ENCODE results near the gene LRCH3.
A peak's percentile ranks its signal among the peaks of the same experiment; 100 is the strongest.

The LRCH3 gene

DNA sequence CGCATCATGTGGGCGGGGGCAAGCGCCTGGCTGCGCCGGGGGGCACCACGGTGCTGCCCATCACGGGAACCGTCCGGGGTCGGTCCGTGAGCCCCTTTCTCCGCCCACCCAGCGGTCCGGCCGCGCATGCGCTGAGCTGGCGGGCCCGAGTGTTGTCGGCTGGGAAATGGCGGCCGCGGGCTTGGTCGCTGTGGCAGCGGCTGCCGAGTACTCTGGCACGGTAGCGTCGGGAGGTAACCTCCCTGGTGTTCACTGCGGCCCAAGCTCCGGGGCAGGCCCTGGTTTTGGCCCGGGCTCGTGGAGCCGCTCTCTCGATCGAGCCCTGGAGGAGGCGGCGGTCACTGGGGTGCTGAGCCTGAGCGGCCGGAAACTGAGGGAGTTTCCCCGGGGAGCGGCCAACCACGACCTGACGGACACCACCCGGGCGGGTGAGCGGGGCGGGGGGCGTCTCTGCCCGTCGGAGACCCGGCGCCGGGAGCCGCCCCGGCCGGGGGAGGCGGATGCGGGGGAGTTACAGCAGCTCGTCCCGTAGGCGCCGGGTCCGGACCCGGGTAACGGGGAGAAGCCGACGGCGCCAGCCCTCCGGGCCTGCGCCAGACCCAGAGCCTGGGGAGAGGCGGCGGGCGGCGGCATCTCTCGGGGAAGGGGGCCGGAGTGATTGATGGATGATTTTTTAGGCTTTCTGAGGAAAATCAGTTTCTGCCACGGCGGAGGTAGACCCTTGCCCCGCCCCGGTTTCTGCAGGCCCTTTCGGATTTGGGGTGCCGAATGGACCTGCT is at the start of gene LRCH3:
Gene LRCH3 (plus strand): TSS at position 142 of the 779 bp plus-strand sequence. CDS start 25 bp downstream, at position 167.
- DNase-seq, result peak; percentile 88
- in situ Hi-C loops (cut with MboI; ENCODE audit: low pct_unique_long_range_greater_than_20kb, low sequenced_read_pairs), result no loop called here

DNA sequence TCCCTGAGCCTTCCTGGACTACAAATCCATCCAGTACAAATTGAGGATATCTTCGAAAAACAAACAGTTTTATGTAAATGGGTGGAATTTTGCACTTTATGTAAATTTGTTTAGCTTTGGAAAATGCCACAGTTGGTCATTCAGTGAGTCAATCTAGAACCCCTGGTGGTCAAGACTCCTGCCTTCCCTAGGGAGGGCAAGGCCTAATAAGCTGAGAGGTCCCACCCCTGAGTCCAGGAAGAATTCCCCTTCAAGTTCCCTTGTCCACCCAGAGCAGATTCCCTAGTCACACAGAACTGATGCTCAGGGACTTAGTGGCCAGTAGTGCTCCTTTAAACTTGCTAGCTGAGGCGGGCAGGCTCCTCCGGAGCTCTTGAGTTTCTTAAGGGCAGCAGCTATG is 48.3 kb upstream of the LRCH3 start:
- in situ Hi-C loops (cut with MboI; ENCODE audit: low pct_unique_long_range_greater_than_20kb, low sequenced_read_pairs), result no loop called here
- DNase-seq, result no peak

DNA sequence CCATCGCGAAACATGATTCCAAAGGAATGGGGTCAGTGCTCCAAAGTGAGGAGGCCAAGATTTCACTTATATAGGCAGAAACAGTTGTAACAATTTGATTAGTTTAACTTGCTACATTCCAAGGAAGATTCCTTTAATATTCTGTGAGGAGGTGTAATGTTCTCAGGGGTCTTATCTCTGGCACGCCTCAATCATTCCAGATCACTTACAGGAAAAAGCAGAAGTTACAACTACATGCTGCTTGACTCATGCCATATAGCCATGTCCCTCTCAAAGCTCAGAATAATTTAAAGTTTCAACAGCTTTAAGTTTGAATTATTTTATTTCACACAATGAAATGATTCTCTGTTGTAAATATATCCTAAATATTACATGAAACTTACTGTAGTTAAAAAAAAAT is 44.8 kb upstream of the LRCH3 start:
- in situ Hi-C loops (cut with MboI; ENCODE audit: low pct_unique_long_range_greater_than_20kb, low sequenced_read_pairs), result no loop called here
- DNase-seq, result peak; percentile 55

DNA sequence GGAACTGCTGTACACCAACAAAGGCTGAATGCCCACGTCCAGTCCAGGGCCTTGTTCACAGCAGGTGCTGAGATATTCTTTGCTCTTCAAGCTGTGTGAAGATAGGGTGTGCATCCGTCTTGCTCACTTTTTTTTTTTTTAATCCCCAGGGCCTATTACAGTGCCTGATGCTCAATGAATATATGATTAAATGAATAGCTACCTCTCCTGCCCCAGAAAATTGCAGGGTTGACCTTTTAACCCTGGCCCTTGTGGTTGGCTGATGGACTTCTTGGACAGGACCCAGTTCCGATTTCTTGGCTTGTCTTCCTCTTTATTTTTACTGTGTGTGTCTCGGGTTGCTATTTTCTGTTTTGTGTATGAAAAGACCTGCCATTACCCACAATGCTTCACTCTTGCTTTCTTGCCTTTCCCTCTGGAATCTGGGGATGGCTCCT is 44.2 kb upstream of the LRCH3 start:
- in situ Hi-C loops (cut with MboI; ENCODE audit: low pct_unique_long_range_greater_than_20kb, low sequenced_read_pairs), result no loop called here
- DNase-seq, result peak; percentile 81

DNA sequence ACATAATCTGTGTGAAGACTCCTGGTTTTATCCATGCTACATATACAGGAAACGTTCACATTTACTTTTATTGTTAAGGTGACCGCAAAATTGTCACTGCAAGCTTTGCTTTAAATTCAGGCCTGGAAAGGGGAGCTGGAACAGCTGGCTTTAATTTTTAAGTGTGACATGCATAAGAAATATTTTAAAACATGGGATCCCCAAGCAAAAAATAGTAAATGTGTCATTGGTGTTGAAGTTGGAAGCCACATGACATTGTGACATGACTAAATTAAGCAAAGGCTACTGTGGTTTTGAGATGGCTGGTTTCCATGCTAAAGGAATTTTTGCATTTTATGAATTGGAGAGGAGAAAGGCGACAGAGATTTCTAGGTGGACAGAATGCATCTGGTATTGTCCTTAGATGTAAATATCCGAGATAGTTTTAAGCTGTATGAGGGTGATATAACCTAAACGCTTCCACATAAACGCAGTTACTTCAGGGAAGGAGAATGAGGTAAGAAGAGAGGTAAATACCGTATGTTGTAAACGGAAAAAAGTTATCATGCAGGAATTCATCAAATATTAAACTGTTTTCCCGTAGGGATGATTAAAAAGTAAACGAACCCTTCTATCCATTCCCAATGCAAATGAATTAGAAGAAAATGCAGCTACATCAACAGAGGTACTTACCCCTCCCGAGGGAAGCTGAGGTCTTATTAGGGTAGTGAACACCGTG is 42.3 kb upstream of the LRCH3 start:
- in situ Hi-C loops (cut with MboI; ENCODE audit: low pct_unique_long_range_greater_than_20kb, low sequenced_read_pairs), result no loop called here
- DNase-seq, result no peak

DNA sequence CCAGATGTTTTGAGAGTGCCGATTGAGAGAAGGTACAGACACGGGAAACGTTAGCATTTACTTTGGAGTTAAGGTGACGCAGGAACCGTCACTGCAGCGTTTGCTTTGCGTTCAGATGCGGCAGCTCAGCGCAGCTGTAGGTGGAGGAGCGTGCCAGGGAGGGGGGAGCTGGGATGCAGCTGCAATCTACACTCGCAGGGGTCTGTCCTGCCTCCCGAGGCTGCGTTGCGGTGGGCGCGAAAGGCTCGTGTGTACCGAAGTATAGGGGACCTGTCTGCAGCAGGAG is 41.8 kb upstream of the LRCH3 start:
- in situ Hi-C loops (cut with MboI; ENCODE audit: low pct_unique_long_range_greater_than_20kb, low sequenced_read_pairs), result no loop called here
- DNase-seq, result no peak

DNA sequence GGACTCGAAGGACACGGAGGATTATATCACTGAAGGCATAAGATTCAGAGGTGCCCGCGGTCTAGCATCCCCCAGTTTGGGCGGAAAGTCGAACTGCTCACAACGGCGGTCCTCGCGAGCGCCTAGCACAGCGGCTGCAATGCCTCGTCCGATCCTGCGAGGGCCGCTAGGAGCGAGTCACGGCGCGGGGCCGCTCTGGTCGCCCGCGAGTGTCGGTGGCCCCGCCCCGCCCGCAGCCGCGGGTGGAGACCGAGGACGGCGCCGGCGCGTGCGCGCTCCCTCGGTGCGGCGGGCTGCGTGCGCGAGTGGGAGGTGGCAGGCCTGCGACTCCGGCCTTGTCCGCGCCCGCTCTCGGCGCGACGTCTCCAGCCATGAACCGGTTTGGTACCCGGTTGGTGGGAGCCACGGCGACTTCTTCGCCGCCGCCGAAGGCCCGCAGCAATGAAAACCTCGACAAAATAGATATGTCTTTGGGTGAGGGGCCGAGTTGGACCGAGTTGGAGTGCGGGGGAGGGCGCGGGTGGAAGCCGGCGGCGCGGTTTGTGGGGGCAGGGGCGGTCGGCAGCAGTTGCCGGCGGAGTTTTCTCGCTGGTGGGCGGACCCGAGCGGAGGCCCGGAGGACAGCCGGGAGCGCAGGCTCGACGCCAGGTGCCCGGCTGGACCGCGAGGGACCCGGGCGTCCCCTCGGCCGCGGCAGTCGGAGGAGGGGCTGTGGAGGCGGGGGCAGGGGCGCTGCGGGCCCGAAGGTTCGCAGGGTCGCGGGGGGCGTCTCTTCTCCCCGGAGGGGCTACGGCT is 41.3 kb upstream of the LRCH3 start, which contains the start of gene FYTTD1:
Gene FYTTD1 (plus strand): TSS at position 283 of the 795 bp plus-strand sequence. CDS start 89 bp downstream, at position 372.
- in situ Hi-C loops (cut with MboI; ENCODE audit: low pct_unique_long_range_greater_than_20kb, low sequenced_read_pairs), result no loop called here
- peak; percentile 86 for DNase-seq

DNA sequence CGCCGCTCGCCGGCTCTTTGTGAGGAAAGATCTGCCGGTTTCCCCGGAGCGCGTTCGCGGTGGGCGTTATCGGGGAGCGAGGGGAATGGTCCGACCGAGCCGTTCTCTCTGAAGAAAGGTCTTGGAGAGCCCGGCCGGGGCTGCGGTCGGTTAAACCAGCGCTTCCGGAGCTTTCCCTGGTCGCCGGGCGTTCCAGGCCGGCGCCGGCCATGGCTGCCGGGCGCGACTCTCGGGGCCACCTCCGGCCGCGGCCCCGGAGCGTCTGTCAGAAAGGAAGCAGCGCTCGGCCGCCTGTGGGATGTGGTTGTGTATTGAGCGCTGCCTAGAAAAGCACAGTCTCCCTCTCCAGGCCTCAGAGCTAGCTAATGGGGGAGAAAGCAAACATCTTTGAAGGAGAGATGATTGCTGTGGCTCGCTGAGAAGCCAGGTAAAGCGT is 40.6 kb upstream of the LRCH3 start:
- peak; percentile 71 for DNase-seq
- in situ Hi-C loops (cut with MboI; ENCODE audit: low pct_unique_long_range_greater_than_20kb, low sequenced_read_pairs), result no loop called here

DNA sequence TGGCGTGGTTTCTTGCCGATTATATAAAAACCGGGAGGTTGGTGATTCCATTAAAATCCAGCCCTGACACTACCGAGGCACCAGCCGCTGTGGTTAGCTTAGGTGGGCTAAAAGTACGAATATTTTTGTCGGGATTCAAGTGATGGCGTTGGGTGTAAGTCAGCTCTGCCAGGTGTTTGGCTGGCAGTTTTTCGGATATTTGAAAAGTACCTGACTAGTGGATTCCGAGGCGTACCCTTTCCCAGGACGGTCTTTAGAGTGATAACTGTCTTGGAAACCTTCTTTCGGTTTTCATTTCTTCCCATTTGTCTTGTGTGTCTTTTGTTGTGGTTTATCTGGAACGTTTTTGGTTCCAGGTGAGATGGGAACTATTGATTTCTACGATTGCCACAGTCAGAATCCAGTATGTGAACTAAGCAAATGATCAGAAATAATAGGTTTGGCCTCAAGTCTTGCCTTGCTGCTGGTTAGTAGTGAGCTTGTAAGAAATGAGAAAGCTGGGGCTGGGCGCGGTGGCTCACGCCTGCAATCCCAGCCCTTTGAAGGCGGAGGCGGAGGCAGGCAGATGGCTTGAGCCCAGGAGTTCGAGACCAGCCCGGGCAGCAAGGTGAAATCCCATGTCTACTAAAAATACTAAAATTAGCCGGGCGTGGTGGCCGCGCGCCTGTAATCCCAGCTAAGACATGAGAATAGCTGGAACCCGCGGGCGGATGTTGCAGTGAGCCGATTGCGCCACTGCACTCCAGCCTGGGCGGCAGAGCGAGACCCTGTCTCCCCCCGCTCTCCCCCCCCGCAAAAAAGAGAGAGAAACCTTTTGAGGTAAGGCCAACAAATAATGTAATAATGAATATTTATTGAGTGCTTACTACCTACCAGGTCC is 40.0 kb upstream of the LRCH3 start:
- in situ Hi-C loops (cut with MboI; ENCODE audit: low pct_unique_long_range_greater_than_20kb, low sequenced_read_pairs), result no loop called here
- peak; percentile 58 for DNase-seq

DNA sequence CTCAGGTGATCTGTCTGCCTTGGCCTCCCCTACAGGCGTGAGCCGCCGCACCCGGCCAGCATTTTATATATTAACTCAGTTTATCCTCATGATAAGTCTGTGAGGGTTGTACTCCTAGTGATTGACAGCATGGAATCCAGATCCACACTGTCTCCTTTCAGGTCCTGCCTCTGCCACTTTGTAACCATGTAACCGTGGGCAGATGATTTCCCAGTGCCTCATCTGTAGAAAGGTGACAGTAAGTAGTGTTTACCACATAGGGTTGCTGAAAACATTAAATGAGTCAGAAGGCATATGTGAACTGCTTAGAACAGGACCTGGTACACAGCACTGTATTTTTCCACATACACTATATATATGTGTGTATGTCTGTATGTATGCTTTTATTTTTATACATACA is 38.9 kb upstream of the LRCH3 start:
- DNase-seq, result no peak
- in situ Hi-C loops (cut with MboI; ENCODE audit: low pct_unique_long_range_greater_than_20kb, low sequenced_read_pairs), result no loop called here

DNA sequence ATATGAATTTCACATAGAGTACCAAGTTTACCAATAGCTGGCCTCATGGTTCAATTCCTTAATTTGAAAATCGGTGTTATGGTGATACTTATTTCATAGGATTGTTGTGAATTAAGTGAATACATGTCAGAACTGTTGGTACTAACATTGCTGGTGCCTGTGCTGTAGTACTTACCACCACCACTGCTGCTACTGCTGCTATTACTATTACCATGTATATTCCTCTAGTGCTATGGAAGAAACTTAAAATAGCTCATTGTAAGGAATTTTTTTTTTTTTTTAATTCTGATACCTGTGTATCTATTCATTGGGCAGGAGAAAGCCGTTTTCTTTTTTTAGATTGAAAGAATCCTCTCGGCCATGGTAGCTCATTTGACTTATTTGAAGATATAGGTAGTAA is 37.8 kb upstream of the LRCH3 start:
- DNase-seq, result no peak
- in situ Hi-C loops (cut with MboI; ENCODE audit: low pct_unique_long_range_greater_than_20kb, low sequenced_read_pairs), result no loop called here

DNA sequence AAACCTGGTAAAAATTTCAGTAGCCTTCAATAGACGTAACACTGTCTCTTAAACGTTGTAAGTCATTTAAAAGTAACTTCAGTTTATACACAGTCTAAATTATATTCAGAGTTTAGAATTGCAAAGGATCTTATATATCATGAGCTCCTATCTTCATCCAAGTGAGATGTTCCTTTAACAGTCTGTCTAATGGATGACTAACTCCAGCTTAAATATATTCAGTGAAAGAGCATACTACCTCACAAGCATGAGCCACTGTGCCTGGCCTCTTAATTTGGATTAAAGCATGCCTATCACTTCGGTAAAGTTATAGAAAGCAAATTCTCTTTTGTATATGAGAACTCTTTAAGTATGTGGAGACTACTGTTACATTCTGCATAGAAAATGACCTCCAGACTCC is 34.4 kb upstream of the LRCH3 start:
- in situ Hi-C loops (cut with MboI; ENCODE audit: low pct_unique_long_range_greater_than_20kb, low sequenced_read_pairs), result no loop called here
- no peak for DNase-seq

DNA sequence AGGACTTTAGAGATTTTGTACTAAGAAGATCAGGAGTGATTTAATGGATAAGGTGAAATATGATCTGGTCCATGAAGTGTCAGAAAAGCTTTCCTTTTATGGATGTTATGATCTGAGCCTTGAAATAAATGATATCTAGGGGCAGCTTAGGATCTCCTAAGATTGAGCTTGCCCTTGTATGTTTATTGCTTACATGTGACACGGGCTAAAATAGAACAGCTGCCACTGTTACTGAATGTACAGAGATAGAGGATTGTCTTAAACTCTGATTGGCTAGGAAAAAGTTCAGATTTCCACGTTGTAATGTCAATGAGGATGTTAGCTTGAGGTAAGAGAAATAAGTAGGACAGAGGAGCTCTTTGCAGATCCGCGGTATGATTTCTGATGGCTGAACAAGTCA is 32.5 kb upstream of the LRCH3 start:
- DNase-seq, result no peak
- in situ Hi-C loops (cut with MboI; ENCODE audit: low pct_unique_long_range_greater_than_20kb, low sequenced_read_pairs), result no loop called here

DNA sequence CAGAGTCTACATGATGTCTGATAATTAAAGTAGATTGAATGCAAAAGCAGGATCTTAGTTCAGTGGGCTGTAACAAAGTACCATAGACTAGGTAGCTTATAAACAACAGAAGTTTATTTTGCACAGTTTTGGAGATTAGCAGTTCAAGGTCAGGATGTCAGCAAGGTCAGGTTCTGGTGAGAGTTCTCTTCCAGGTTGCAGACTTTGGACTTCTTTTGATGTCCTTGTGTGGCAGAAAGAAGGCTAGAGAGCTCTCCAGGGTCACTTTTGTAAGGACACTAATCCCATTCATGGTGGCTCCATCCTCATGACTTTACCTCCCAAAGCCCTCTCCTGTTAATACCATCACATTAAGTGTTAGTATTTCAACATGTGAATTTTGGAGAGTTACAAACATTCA is 29.3 kb upstream of the LRCH3 start:
- no peak for DNase-seq

DNA sequence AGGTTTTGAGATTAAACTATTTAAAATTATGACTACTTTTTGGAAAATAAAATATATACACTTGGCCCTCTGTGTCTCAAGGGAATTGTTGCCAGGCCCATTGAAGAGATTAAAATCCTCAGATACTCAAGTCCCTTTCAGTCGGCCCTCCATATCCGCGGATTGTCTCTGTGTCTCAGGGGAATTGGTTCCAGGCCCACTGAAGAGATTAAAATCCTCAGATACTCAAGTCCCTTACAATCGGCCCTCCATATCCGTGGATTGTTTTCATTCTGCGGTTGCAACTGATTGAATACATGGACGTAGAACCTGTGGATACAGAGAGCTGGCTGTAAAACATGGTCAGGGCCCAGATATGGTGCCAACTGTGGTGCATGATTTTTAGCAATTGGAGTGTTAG is 15.7 kb upstream of the LRCH3 start:
- in situ Hi-C loops (cut with MboI; ENCODE audit: low pct_unique_long_range_greater_than_20kb, low sequenced_read_pairs), result no loop called here
- no peak for DNase-seq

More for the DNA sequence above, 29.3 kb upstream of the LRCH3 start:
- in situ Hi-C loops (cut with MboI; ENCODE audit: low pct_unique_long_range_greater_than_20kb, low sequenced_read_pairs), result no loop called here

DNA sequence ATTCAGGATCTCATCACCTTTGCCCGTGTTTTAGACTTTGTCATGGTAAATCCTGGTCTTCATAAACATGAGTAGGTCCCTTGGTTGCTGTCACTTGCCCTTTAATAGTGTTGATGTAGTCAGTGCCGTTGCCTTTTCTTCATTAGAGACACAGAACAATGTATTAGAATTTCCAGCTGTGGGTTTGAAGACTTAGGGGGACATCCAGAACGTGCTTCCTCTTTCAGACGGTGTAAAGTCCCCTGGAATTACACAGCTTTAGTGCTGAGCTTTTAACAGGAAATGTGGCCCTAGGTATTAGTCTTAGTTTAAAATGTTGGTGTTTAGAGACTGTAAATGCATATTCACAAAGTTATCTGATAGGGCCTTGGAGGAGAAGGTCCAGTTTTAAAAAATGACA is 8.8 kb upstream of the LRCH3 start:
- peak; percentile 14 for DNase-seq
- in situ Hi-C loops (cut with MboI; ENCODE audit: low pct_unique_long_range_greater_than_20kb, low sequenced_read_pairs), result no loop called here

DNA sequence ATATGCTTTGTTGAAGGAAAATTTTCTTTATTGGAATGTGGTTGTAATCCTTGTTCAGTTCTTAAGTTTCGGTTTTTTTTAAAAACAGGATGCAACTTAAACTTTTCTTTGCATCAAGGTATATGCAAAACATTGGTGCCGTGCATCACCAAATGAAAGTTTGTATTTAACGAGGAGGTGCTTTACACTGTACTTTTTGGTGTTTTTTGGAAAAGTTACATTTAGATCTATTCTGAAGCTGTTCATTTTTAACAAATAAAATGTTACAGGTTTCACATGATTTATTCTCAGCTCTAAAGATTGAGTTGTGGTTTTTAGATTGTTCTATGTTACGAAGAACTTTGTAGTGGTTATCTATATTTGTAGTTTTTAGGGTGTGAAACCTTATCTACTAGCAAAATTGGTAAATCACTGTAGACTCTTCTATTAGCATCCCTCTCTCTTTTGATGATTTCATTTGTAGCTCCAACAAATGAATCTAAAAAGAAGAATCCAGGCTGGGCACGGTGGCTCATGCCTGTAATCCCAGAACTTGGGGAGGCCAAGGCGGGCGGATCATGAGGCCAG is 7.0 kb upstream of the LRCH3 start:
- DNase-seq, result no peak
- in situ Hi-C loops (cut with MboI; ENCODE audit: low pct_unique_long_range_greater_than_20kb, low sequenced_read_pairs), result no loop called here

DNA sequence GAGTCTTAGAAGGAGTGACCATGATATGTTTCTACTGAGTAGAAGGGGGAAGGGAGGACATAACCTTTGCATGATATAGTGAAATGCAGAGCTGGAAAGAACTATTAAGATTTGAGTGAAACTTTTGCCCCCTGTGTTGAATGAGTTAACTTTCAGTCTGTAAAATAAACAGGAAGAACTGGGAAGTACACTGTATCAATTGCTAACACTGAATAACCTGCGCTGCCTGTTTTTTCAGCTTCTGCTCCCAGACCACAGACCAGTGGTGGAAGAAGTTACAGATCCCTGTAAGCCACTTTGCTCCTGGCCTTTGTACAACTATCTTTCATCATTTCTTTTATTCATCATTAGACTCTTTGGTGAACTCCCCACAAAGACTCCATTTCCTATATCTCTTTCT is 3.6 kb upstream of the LRCH3 start:
- DNase-seq, result peak; percentile 16
- in situ Hi-C loops (cut with MboI; ENCODE audit: low pct_unique_long_range_greater_than_20kb, low sequenced_read_pairs), result no loop called here

DNA sequence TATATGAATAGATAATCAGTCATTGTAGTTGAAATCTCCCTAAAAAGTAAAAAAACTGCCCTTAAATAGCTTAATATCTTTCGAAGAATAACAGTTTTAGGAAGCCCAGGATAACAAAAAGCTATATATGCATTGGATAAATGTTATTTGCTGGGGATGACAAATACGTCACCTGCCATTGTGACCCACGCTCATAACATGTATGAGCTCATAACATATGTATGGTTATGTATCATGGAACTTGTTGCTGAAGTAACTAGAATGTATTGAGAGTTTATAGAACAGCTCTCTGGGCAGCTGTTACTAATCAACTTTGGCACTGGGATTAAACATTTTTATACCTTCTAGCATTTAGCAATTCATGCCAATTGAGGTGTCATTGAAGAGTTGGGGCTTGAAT is 1.7 kb upstream of the LRCH3 start:
- DNase-seq, result no peak
- in situ Hi-C loops (cut with MboI; ENCODE audit: low pct_unique_long_range_greater_than_20kb, low sequenced_read_pairs), result no loop called here
